ENCODE results near the gene INSYN2A.

DNA sequence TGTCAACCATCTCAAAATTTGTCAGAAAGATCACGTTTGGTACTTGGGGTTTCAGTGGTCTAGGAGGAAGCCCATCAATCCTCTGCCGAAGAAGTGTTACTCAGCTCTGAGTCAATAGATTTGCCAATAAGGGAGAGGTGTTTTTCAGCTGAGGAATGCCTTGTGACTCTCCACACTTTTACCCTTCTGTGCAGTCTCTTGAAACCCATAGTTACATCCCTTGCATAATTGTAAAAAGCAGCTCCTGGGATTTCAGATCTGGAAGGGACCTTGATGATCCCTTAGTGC is 47.5 kb downstream of the INSYN2A start:
- no peak for TF ChIP-seq POLR2A (IDR thresholded peaks at IDR 0.05)
- TF ChIP-seq, protein P1, sequence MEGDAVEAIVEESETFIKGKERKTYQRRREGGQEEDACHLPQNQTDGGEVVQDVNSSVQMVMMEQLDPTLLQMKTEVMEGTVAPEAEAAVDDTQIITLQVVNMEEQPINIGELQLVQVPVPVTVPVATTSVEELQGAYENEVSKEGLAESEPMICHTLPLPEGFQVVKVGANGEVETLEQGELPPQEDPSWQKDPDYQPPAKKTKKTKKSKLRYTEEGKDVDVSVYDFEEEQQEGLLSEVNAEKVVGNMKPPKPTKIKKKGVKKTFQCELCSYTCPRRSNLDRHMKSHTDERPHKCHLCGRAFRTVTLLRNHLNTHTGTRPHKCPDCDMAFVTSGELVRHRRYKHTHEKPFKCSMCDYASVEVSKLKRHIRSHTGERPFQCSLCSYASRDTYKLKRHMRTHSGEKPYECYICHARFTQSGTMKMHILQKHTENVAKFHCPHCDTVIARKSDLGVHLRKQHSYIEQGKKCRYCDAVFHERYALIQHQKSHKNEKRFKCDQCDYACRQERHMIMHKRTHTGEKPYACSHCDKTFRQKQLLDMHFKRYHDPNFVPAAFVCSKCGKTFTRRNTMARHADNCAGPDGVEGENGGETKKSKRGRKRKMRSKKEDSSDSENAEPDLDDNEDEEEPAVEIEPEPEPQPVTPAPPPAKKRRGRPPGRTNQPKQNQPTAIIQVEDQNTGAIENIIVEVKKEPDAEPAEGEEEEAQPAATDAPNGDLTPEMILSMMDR (IDR thresholded peaks at IDR 0.05) = no peak
